HG02610 (cell line): ENCODE data around the gene UGCG.
A peak's percentile ranks its signal among the peaks of the same experiment; 100 is the strongest.
"Not testable (repeated sequence)": the region's sequence is repeated elsewhere in the genome, so short reads cannot be mapped to it uniquely, and the experiment has no call there.

Experiments
- ATAC-seq: cut with Tn5 transposase; IDR thresholded peaks from one replicate; pipeline ENCODE4 v1.9.1; 2021; ENCODE audit warnings: mild to moderate bottlenecking, moderate library complexity; ENCODE audit not compliant: unreplicated experiment

UGCG gene

DNA sequence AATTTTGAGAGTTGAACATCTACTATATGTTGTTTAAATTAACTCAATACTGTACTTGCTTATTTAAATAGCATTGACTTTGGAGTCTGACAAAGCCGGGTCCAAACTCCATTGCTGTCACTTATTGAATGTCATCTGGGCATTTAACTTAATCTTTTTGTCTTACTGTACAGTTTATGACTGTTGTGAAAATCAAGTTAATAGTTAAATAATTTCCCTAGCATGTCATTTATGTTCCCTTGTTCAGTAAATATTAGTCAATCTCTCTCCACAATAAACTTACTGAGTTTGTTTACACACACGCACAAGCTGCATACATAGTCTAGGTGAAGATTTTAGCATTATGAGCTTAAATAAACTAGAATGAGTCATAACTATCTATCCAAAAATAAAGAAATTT, 6.3 kb upstream of the UGCG start:
- no peak for ATAC-seq

DNA sequence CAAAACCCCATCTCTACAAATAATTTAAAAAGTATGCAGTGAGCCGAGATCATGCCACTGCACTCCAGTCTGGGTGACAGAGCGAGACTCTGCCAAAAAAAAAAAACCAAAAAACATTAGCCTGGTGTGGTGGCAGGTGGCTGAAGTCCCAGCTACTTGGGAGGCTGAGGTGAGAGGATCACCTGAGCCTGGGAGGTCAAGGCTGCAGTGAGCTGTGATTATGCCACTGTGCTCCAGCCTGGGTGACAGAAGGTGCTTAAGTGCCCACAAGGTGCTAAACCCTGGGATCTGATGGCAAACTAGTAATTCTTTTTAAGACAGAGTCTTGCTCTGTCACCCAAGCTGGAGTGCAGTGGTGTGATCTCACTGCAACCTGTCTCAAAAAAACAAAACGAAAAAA, 5.7 kb upstream of the UGCG start:
- ATAC-seq, result not testable (repeated sequence)

DNA sequence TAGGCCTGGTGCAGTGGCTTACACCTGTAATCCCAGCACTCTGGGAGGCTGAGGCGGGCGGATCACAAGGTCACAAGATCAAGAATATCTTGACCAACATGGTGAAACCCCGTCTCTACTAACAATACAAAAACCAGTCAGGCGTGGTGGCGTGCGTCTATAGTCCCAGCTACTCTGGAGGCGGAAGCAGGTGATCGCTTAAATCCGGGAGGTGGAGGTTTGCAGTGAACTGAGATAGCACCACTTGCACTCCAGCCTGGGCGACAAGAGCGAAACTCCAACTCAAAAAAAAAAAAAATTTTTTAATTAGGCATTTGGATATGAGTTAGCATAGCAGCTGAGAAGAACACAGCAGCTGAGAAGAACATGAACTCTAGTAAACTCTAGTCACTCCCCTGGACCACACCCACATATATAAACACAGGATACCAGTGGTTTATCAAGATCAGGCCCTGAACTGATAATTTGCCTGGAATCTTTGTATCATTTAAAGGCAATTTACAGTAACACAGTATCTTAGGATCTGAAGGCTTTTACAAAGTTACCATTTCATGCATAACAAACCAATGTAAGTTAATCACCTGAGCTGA, 4.6 kb upstream of the UGCG start:
- ATAC-seq, result no peak

DNA sequence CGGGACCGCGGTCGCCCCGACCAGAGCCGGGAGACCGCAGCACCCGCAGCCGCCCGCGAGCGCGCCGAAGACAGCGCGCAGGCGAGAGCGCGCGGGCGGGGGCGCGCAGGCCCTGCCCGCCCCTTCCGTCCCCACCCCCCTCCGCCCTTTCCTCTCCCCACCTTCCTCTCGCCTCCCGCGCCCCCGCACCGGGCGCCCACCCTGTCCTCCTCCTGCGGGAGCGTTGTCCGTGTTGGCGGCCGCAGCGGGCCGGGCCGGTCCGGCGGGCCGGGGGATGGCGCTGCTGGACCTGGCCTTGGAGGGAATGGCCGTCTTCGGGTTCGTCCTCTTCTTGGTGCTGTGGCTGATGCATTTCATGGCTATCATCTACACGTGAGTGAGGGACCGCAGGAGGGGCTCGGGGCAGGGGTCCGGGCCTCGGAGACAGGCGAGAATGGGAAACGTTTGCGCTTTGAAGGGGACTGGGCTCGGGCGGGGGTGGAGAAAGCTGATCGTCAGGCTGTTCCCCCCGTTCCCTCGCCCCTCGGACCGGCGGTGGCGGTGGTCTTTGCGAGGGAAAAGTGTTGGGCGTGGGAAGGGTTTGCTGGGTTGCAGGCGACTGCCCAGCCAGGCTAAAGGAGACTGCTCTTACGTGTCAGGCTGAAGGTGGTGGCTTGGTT, 457 bp downstream of the UGCG start:
- peak; percentile 49 for ATAC-seq

DNA sequence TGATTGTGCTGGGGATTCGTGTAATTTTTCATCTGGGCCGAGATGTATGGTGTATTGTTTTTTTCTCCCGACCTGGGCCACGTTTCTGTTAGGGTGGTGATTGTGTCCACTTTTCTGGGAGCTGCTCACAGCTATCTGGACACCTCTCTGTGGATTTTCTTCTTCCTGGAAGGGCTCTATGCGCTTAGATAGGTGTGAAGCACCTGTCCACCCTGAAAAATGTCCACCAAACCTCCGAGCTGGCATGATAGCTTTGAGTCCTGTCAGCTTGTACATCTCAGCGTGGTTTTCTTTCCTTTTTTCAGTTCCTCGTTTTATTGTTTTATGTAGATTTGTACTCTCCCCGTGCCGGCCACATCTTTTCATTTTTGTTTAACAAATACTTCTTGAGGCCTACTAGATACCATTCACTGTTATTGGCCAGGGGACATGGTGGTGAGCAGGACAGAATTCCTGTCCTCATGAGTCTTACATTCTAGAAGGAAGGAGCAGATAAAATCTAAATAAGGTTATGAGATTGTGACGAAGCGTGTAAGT, 1.1 kb downstream of the UGCG start:
- ATAC-seq, result peak; percentile 39

DNA sequence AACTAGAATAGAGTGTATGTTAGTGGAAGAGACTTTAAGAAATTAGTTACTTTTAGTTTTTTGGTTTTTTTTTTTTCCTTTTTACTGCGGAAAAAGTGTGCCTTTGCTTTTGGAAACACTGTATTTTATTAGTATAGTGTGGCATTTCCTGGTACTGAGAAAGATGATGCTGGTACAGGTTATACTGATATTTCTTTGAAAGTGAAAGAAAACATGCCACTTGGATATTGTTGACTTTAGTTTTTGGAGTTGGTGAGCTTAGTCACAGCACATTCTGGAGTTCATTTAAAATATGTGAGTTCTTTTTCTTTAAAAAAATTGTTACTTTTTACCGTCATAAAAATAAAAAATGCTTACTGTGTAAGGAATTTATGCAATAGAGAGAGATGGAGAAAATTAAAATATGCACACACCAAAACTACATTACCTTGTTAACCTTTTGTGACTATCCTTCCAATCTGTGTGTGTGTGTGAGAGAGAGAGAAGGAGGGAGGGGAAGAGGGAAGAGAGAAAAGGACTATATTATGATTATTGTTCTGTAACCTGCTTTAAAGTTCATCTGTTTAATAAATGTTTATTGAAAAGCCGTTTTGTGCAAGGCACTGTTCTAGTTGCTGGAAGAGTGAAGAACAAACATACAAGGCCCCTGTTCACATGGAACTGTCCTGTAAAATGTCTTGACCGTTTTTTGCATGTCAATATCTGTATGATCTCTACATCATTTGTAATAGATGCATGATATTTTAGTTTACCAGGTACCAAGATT, 1.9 kb downstream of the UGCG start:
- no peak for ATAC-seq

DNA sequence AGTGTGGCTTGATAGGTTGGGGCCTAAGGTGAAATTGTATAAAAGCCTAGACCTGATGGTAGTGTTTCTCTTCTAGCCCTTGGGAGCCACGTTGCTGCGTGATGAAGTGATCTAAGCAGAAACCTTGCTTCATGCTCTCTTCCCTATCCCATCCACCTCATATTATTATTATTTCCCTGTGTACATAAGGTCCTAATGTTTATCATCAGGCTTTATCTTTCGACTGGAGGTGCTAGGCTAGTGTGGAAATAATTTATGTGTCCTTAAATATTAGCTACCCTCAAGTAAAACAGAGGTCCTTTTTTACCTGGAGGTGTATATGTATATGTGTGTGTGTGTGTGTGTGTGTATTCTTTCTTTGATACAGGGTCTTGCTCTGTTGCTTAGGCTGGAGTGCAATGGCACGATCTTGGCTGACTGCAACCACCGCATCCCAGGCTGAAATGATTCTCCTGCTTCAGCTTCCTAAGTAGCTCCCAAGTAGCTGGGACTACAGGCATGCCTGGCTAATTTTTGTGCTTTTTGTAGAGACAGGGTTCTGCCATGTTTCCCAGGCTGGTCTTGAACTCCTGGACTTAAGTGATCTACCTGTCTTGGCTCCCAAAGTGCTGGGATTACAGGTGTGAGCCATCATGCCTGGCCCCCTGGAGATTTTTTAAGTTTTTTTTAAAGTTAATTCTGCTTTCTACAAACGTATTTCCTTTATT, 3.7 kb downstream of the UGCG start:
- ATAC-seq, result no peak

DNA sequence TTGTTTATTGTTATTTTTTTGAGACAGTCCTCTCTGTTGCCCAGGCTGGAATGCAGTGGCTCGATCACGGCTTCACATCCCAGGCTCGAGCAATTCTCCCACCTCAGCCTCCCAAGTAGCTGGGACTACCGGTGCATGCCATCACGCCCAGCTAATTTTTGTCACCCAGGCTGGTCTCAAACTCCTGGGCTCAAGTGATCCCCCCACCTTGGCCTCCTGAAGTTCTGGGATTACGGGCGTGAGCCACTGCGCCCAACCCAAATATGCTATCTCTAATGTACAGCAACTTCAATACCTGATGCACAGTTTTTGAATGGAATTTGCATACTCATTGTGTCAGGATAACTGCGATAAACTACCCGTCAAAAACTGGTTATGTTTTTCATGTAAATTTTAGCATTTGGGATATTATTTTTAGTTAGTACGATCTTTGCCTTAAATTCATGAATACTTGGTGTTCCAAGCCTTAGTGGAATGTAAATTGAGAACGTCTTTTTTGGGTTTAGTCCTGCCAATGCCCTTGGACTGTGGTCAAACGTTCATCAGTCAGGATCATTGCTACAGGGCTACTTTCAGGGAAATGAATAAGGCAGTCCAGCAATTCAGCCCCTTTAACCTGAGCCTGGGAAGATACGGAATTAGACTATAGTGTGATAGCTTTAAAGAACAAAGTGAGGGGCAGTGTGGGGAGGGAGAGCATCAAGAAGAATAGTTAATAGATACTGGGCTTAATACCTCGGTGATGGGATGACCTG, 4.4 kb downstream of the UGCG start:
- no peak for ATAC-seq

DNA sequence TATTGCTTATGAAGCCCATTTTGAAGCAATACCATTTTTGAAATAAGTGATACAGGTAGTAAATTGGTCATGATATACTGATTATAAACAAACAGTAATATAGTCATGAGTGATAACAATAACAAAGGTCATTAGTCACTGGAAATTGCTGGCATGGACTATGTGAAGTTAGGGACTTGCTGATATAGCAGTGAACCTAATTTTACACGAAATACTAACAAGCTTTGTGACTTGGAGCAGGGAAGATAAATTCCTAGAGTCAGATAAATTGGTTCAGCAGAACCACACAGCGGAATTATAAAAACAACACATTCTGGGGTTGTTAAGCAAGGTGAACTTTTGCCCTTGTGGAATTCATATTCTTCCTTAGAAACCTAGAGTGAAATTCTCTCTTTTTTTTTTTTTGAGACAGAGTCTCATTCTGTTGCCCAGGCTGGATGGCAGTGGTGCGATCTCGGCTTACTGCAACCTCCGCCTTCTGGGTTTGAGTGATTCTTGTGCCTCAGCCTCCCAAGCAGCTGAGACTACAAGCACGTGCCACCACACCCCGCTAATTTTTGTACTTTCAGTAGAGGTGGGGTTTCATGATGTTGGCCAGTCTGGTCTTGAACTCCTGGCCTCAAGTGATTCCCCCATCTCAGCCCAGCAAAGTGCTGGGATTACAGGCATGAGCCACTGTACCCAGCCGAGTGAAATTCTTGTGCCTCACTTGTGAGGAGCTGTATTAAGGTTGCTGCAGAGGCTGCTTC, 6.0 kb downstream of the UGCG start:
- no peak for ATAC-seq

DNA sequence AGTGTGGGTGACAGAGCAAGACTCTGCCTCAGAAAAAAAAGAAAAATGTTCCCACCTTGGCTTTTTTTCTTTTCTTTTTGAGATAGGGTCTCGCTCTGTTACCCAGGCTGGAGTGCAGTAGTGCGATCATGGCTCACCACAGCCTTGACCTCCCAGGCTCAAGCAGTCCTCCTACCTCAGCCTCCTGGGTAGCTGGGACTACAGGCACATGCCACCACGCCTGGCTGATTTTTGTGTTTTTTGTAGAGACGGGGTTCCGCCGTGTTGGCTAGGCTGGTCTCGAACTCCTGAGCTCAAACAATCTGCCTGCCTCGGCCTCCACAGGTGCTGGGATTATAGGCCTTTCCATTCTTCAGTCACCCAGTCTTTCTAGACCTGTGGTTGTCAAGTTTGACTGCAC, 6.9 kb downstream of the UGCG start:
- not testable (repeated sequence) for ATAC-seq

DNA sequence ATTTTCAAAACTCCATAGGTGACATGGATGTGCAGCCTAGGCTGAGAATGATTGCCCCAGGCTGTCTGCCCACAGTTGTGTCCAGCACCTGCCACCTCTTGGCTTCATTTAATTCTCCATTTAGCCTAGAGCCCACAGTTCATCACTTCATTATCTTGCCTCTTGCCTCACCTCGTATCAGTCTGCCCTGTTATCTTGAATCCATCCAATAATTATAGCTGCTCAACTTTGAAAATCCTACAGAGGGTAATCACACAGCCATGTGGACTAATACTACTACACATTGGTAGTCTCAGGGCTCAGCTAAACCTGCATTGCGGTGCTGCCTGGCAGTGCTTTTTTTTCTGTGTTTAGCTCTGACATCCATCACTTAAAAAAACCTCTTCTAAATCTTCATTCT, 7.4 kb downstream of the UGCG start:
- ATAC-seq, result no peak

DNA sequence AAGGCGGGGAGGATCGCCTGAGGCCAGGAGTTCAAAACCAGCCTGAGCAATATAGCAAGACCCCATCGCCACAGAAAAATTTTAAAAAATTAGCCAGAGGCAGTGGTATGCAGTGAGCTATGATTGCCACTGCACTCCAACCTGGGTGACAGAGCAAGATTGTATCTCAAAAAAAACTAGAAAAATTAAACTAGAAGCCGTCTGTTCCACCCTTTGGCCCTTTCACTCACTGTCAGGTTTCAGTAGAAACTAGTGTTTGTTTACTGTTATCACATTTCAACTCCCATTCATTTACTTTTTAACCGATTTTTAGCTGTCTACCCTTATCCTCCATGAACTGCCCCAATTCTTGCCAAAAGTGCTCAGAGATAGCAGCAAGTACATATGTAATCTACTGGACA, 8.3 kb downstream of the UGCG start:
- ATAC-seq, result no peak

DNA sequence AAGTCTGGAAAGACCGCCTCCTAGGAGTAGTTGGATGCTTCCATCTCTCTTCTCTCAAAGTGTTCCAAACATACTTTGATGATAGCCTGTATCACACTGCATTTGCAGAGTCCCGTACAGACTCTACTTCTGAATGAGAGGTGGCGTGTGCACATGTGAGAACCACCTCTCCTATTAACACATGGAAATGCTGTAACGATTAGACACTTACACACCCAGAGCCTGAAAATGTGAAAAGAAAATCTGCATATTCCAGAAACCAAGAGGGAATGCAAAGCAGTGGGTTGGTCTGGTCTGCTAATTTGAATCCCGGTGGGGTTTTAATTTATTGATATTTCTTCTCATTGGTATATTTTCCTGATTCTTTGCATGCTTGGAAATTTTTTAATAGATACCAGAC, 10.5 kb downstream of the UGCG start:
- no peak for ATAC-seq

DNA sequence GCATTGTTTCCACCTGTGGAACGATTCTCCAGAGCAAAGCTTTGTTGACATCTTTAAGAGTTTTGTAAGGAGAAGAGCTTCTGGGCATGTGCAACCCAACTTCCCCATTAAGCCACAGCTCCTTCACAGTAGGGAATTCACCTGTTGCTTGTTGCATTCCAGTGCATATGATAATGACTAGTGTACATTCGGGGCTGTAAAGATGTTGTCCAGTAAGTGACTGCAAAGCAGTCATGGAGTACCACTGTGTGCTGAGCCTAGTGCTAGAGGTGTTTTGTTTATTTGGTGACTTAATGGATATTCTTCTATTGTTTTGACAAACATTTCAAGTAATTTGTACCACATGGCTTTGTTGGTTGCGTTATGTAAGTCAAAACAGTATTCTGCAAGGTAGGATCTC, 12.8 kb downstream of the UGCG start:
- ATAC-seq, result peak; percentile 69

DNA sequence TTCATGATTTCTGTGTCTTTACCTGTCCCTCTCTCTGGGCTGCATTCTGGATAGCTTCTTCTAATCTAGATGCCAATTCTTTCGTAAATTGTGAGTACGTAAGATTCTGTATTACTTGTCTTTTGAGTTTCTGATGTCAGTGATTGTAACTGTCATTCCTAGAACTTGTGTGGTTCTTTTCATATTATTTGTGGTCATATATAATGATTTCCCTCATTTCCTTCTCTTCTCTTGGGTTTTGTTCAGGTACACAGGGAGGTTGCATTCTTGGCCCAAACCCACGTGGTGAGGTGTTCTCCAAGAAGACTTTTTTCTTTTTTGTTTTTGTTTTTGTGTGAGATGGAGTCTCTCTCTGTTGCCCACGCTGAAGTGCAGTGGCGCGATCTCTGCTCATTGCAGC, 13.8 kb downstream of the UGCG start:
- ATAC-seq, result no peak

DNA sequence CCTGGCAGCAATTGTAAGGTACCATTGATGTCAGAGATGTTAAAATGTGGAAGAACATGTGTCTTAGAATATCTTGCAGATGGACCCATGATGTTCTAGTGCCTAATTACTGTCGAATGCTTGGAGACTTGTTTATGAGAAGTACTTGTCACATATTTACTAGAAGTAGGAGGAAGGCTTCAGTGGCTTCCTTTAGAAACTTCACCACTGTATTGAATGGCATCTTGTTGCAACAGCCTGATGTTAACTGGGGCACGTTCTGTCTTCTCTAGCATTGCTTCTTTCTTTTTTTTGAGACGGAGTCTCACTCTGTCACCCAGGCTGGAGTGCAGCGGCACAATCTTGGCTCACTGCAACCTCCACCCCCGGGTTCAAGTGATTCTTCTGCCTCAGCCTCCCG, 16.5 kb downstream of the UGCG start:
- ATAC-seq, result no peak

DNA sequence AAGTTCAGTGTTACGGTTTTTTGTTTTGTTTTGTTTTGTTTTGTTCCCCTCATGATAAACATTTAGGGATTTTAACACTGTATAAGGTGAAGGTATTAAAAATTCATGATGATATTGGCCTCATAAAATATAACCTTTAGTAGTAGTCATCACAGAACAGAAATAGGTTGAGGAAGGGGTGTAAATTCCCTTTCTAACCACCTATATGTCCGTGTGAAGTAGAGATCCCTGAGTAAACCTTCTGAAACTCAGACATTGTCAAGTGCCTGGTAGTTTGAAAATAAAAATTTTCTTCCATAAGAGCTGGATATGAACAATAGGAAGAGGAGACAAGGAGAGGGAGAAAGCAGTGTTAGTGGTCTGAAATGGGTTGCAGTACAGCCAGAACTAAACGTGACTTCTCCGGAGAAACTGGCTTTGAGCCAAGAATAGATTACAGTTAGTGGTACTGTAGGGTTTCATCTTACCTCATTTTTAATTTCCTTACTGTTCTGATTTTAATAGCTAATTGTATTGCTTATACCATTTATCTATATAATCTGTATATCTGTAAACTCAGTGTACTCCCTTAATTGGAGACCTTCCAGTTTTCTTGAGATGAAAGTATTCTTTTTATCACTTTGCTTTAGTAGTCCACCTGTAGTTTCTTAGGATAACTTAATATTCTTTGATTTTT, 18.3 kb downstream of the UGCG start:
- ATAC-seq, result peak; percentile 38

DNA sequence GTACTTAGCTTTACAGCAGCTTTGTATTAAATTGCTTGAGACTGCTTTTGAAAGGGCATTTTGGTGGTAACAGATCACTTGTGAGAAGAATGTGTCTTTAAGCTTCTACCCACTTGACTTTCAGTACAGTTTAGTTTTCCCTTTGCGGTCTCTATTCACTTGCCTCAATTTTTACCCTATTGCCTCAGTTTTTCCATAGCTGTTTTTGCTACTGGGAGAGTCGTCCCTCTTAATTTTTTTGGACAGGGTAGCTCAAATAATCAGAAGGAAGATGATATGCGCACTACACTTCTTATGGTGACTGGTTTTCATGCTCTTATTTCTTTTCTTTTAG, 18.8 kb downstream of the UGCG start:
- ATAC-seq, result no peak

DNA sequence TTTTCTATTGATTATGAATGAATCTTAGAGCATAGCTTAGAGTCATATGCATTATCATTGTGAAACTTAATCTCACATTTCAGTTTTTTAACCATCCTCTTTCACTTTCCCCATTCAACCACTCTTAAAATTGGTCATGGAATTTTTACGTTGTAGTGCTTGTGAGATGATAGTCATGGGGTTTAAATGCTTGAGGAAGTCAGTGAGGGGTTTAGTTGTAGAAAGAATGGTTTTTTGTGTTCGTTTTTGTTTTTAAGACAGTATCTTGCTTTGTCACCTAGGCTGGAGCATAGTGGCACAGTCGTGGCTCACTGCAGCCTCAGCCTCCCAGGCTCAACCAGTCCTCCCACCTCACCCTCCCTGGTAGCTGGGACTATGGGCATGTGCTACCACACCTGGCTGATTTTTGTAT, 19.6 kb downstream of the UGCG start:
- peak; percentile 71 for ATAC-seq

DNA sequence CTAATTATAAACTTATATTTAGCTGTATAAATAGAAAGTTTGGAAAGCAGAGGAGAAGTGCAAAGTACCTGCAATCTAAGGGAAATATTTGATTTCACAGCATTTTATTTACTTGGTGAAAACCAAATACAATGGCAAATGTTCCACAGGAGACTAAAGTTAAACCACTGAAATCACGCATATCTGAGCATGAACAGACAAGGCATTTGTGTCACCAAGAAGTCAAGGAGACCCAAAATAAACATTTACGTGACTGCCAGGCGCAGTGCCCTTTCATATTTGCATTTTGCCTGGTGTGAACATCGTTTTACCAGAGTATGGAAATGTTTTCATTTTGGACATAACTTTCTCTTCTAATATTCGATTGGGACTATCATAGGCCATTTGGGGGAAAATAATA, 20.6 kb downstream of the UGCG start:
- ATAC-seq, result no peak
